Natural killer cell treated with Interleukin-12 subunit alpha and Interleukin-12 subunit beta and Interleukin-15 and Interleukin-18, amount 100 ng/mL, for 72 hours (primary cell): ENCODE data around the gene TAMALIN. TPM values are rescaled to one million over a fixed set of nuclear protein-coding genes. Genes with fewer than 3 reads are reported as not detected.

ENCODE experiments used
- ATAC-seq, 2 donors: fragments of 150-1000 bp; cut with Tn5 transposase in 1 of 2; sonication (Bioruptor Pico), chemical (Tn5 transposase) in 1 of 2; 2 replicates each; pipeline ENCODE4 v1.10.0; 2021
- DNase-seq: peaks from one replicate; pipeline ENCODE4 v3.0.0; 2022; ENCODE audit warnings: low spot score
- H3K27ac Mint-ChIP-seq, 2 donors: 1 replicate in 1 of 2; 2 replicates in 1 of 2; pipeline ENCODE4 v1.8.0; 2022; ENCODE audit warnings: mixed read lengths in 2 of 2, mild to moderate bottlenecking in 1 of 2, moderate library complexity in 1 of 2
- H3K27me3 Mint-ChIP-seq, 2 donors: 1 replicate in 1 of 2; 2 replicates in 1 of 2; pipeline ENCODE4 v1.8.0; 2022; ENCODE audit warnings: mixed read lengths in 2 of 2
- H3K36me3 Mint-ChIP-seq: one replicate; pipeline ENCODE4 v1.8.0; 2022; ENCODE audit warnings: mixed read lengths
- H3K4me1 Mint-ChIP-seq, 2 donors: 1 replicate in 1 of 2; 2 replicates in 1 of 2; pipeline ENCODE4 v1.8.0; 2022; ENCODE audit warnings: low read depth in 2 of 2, mixed read lengths in 2 of 2, mild to moderate bottlenecking in 1 of 2
- H3K4me3 Mint-ChIP-seq: one replicate; pipeline ENCODE4 v1.8.0; 2022; ENCODE audit warnings: mixed read lengths
- H3K9me3 Mint-ChIP-seq: 2 replicates; pipeline ENCODE4 v1.8.0; 2022; ENCODE audit warnings: mixed read lengths
- total RNA-seq, 2 donors: library from RNA; stranded (reverse); gene quantifications; one replicate each; pipeline ENCODE4 v1.2.3, GENCODE V29; 2022

The TAMALIN gene
- total RNA-seq, 2 donors from 2014 or later = 5.4 to 5.6 TPM

- Mint-ChIP-seq H3K9me3 (no peaks in the 10 kb centered on the region), H3K4me3 (no peak overlapping the region), H3K4me1 (peaks cover 13 to 45% of the 10 kb centered on the region in 2 donors), H3K36me3 (no peaks in the 10 kb centered on the region), H3K27me3 (peaks cover 0 to 9% of the 10 kb centered on the region in 2 donors), H3K27ac (peak overlapping the region in 1 of 2 donors; percentile 84)
- ATAC-seq (no peak), DNase-seq (no peak)
Measured at GRCh38 chr12:52042706-52043385, 36.1 kb downstream of the TAMALIN start.

GRCh38 chr12:52043386-52044212 is 36.9 kb downstream of the TAMALIN start:
- ATAC-seq (no peak), DNase-seq (no peak)
- Mint-ChIP-seq H3K27ac (no peak overlapping the region), H3K36me3 (no peaks in the 10 kb centered on the region), H3K4me3 (no peak overlapping the region), H3K9me3 (no peaks in the 10 kb centered on the region), H3K4me1 (peaks cover 8 to 42% of the 10 kb centered on the region in 2 donors), H3K27me3 (peaks cover 0 to 6% of the 10 kb centered on the region in 2 donors)

GRCh38 chr12:52044292-52044983 is 37.7 kb downstream of the TAMALIN start:
- H3K4me3 Mint-ChIP-seq = no peak overlapping the region
- peak overlapping the region in 1 of 2 donors; percentile 24 for H3K27ac Mint-ChIP-seq

GRCh38 chr12:52045794-52046199 is 39.1 kb downstream of the TAMALIN start:
- no peaks in the 10 kb centered on the region for H3K36me3 Mint-ChIP-seq
- H3K27ac Mint-ChIP-seq = peak overlapping the region in 1 of 2 donors; percentile 88
- ATAC-seq = peak; percentile 53 to 83
- H3K9me3 Mint-ChIP-seq = no peaks in the 10 kb centered on the region
- H3K4me1 Mint-ChIP-seq = peaks cover 24 to 45% of the 10 kb centered on the region in 2 donors
- H3K4me3 Mint-ChIP-seq = peak overlapping the region; percentile 10
- peaks cover 6 to 10% of the 10 kb centered on the region in 2 donors for H3K27me3 Mint-ChIP-seq
- peak; percentile 78 for DNase-seq

More at GRCh38 chr12:52044292-52044983, 37.7 kb downstream of the TAMALIN start:
- Mint-ChIP-seq H3K4me1 (peaks cover 14 to 46% of the 10 kb centered on the region in 2 donors), H3K9me3 (no peaks in the 10 kb centered on the region), H3K27me3 (peaks cover 6 to 10% of the 10 kb centered on the region in 2 donors), H3K36me3 (no peaks in the 10 kb centered on the region)
- ATAC-seq = no peak
- no peak for DNase-seq

GRCh38 chr12:52046859-52047258 is 40.1 kb downstream of the TAMALIN start:
- H3K36me3 Mint-ChIP-seq = no peaks in the 10 kb centered on the region
- H3K4me1 Mint-ChIP-seq = peaks cover 28 to 45% of the 10 kb centered on the region in 2 donors
- ATAC-seq (no peak), DNase-seq (no peak)
- peaks cover 6 to 10% of the 10 kb centered on the region in 2 donors for H3K27me3 Mint-ChIP-seq
- no peaks in the 10 kb centered on the region for H3K9me3 Mint-ChIP-seq
- no peak overlapping the region for H3K4me3 Mint-ChIP-seq
- peak overlapping the region in 1 of 2 donors; percentile 88 for H3K27ac Mint-ChIP-seq

GRCh38 chr12:52049286-52049685 is 42.5 kb downstream of the TAMALIN start:
- Mint-ChIP-seq H3K36me3 (no peaks in the 10 kb centered on the region), H3K27me3 (peaks cover 6 to 10% of the 10 kb centered on the region in 2 donors), H3K27ac (peak overlapping the region; percentile 37 to 69), H3K4me3 (peak overlapping the region; percentile 69), H3K4me1 (peaks cover 28 to 48% of the 10 kb centered on the region in 2 donors), H3K9me3 (no peaks in the 10 kb centered on the region)
- DNase-seq (no peak), ATAC-seq (no peak)

- Mint-ChIP-seq H3K4me3 (peak overlapping the region; percentile 69), H3K9me3 (no peaks in the 10 kb centered on the region), H3K27ac (peak overlapping the region; percentile 37 to 69), H3K4me1 (peaks cover 28 to 48% of the 10 kb centered on the region in 2 donors), H3K27me3 (peaks cover 6 to 10% of the 10 kb centered on the region in 2 donors), H3K36me3 (no peaks in the 10 kb centered on the region)
- DNase-seq (no peak), ATAC-seq (no peak)
Measured at GRCh38 chr12:52049688-52050087, 42.9 kb downstream of the TAMALIN start.

GRCh38 chr12:52050116-52050757 is 43.5 kb downstream of the TAMALIN start:
- H3K27me3 Mint-ChIP-seq = peaks cover 6 to 10% of the 10 kb centered on the region in 2 donors
- H3K4me3 Mint-ChIP-seq = peak overlapping the region; percentile 69
- peak overlapping the region; percentile 37 to 69 for H3K27ac Mint-ChIP-seq
- ATAC-seq (no peak), DNase-seq (no peak)
- peaks cover 28 to 48% of the 10 kb centered on the region in 2 donors for H3K4me1 Mint-ChIP-seq
- no peaks in the 10 kb centered on the region for H3K36me3 Mint-ChIP-seq
- H3K9me3 Mint-ChIP-seq = no peaks in the 10 kb centered on the region

- Mint-ChIP-seq H3K4me1 (peaks cover 28 to 41% of the 10 kb centered on the region in 2 donors), H3K9me3 (no peaks in the 10 kb centered on the region), H3K27ac (peak within 1 kb of the TSS; percentile 37 to 69), H3K27me3 (peaks cover 6 to 10% of the 10 kb centered on the region in 2 donors), H3K36me3 (no peaks in the 10 kb centered on the region), H3K4me3 (peak within 1 kb of the TSS; percentile 69)
- ATAC-seq (peak; percentile 94 to 95), DNase-seq (peak; percentile 96)
Measured at GRCh38 chr12:52050758-52051541, 44.2 kb downstream of the TAMALIN start, which contains the start of gene NR4A1. Gene NR4A1 (plus strand): TSS chr12:52051442. CDS start chr12:52054329, 2,887 bp downstream.

- peaks cover 6 to 10% of the 10 kb centered on the region in 2 donors for H3K27me3 Mint-ChIP-seq
- peak overlapping the region; percentile 69 for H3K4me3 Mint-ChIP-seq
- ATAC-seq = no peak
Measured at GRCh38 chr12:52052468-52053186, 45.9 kb downstream of the TAMALIN start.

GRCh38 chr12:52053536-52054209 is 46.9 kb downstream of the TAMALIN start:
- Mint-ChIP-seq H3K27me3 (peaks cover 6 to 10% of the 10 kb centered on the region in 2 donors), H3K4me1 (peaks cover 28 to 33% of the 10 kb centered on the region in 2 donors), H3K36me3 (no peaks in the 10 kb centered on the region), H3K9me3 (no peaks in the 10 kb centered on the region), H3K27ac (no peak overlapping the region), H3K4me3 (no peak overlapping the region)
- no peak for ATAC-seq
- no peak for DNase-seq

More at GRCh38 chr12:52052468-52053186, 45.9 kb downstream of the TAMALIN start:
- peaks cover 28 to 33% of the 10 kb centered on the region in 2 donors for H3K4me1 Mint-ChIP-seq
- peak overlapping the region in 1 of 2 donors; percentile 69 for H3K27ac Mint-ChIP-seq
- no peak for DNase-seq
- no peaks in the 10 kb centered on the region for H3K9me3 Mint-ChIP-seq
- H3K36me3 Mint-ChIP-seq = no peaks in the 10 kb centered on the region
